Panc1 (cell line): Measurements from ENCODE around the gene TMTC2. TPM values are rescaled to one million over a fixed set of nuclear protein-coding genes. Genes with fewer than 3 reads are reported as not detected.

Experiments
- ATAC-seq: fragments of 200-7000 bp; cut with Tn5 transposase; 2 replicates; pipeline ENCODE4 v1.9.1; 2020; ENCODE audit warnings: mild to moderate bottlenecking, moderate library complexity
- BruUV-seq: library from RNA; stranded (reverse); fragments of 400-500 nt; replicated peaks from 2 replicates; lab custom pipeline; 2021; lab: Mats Ljungman, UMichigan
- CTCF ChIA-PET: fragments of 300-600 bp; sonication (Branson Sonifier 250); formaldehyde crosslinking; loops from one replicate; lab custom pipeline; 2022; ENCODE audit warnings: antibody characterized with exemption; lab: Charles Lee
- POLR2A ChIA-PET: fragments of 300-600 bp; sonication (Branson Sonifier 250); formaldehyde crosslinking; loops from one replicate; lab custom pipeline; 2022; ENCODE audit warnings: antibody characterized with exemption; lab: Charles Lee
- DNase-seq: peaks from one replicate; pipeline ENCODE4 v3.0.0-alpha.2; 2010; ENCODE audit warnings: low read depth, low spot score
- H3K27ac ChIP-seq: 2 replicates; pipeline ENCODE4 v1.5.1; 2011; ENCODE audit warnings: mild to moderate bottlenecking, low read length, inconsistent platforms
- H3K27me3 ChIP-seq: fragments of 200-500 bp; sonication (Bioruptor generic); 2 replicates; pipeline ENCODE4 v1.6.0; 2014; ENCODE audit warnings: low read length, inconsistent platforms; ENCODE audit not compliant: control insufficient read depth, insufficient read depth
- H3K36me3 ChIP-seq: fragments of 200-500 bp; sonication (Bioruptor generic); 2 replicates; pipeline ENCODE4 v1.5.1; 2014; ENCODE audit warnings: inconsistent platforms, mild to moderate bottlenecking, low read length, moderate library complexity; ENCODE audit not compliant: control insufficient read depth, insufficient read depth
- H3K4me1 ChIP-seq: 2 replicates; pipeline ENCODE4 v1.5.1; 2011; ENCODE audit warnings: inconsistent platforms, mild to moderate bottlenecking, low read length, moderate library complexity; ENCODE audit not compliant: control insufficient read depth, insufficient read depth
- H3K4me3 ChIP-seq, 2 experiments: 2 replicates each; pipeline ENCODE4 v1.5.1; 2011 to 2012; ENCODE audit warnings: low read depth in 2 of 2, low read length in 2 of 2, mild to moderate bottlenecking in 2 of 2, inconsistent platforms in 1 of 2, moderate library complexity in 1 of 2
- H3K9me3 ChIP-seq: fragments of 200-500 bp; sonication (Bioruptor generic); 2 replicates; pipeline ENCODE4 v1.5.1; 2014; ENCODE audit warnings: low read depth, mild to moderate bottlenecking, inconsistent platforms, low read length, moderate library complexity; ENCODE audit not compliant: control insufficient read depth, insufficient read depth
- POLR2AphosphoS5 ChIP-seq: IDR thresholded peaks from 2 replicates; pipeline ENCODE4 v1.6.1; 2012; ENCODE audit warnings: mild to moderate bottlenecking, low read depth, low read length, moderate library complexity
- REST ChIP-seq, 2 experiments: IDR thresholded peaks; 2 replicates each; pipeline ENCODE4 v1.6.1; 2011 to 2012; ENCODE audit warnings: low read depth in 2 of 2, control low read depth in 1 of 2, low read length in 1 of 2, mild to moderate bottlenecking in 1 of 2, moderate library complexity in 1 of 2; ENCODE audit not compliant: insufficient read depth in 1 of 2
- SIN3A ChIP-seq: IDR thresholded peaks from 2 replicates; pipeline ENCODE4 v1.6.1; 2012; ENCODE audit warnings: low read depth, mild to moderate bottlenecking, low read length, moderate library complexity, borderline replicate concordance; ENCODE audit not compliant: insufficient read depth
- TCF7L2 ChIP-seq: IDR thresholded peaks from 2 replicates; pipeline ENCODE4 v1.6.1; 2011; ENCODE audit warnings: mild to moderate bottlenecking, low read depth, low read length, inconsistent platforms
- in situ Hi-C: cut with HindIII; loops from 2 replicates; pipeline ENCODE4 v1.10.0; 2016; ENCODE audit warnings: low sequenced_read_pairs, low pct_unique_long_range_greater_than_20kb
- intact Hi-C: fragments of 100-400 bp; cut with micrococcal nuclease; formaldehyde crosslinking; loops from one replicate; pipeline ENCODE4 v1.10.0; 2022; ENCODE audit not compliant: unreplicated experiment
- total RNA-seq: library from RNA; stranded (reverse); gene quantifications from one replicate; pipeline ENCODE4 v1.2.1, GENCODE V29; 2021; ENCODE audit not compliant: unreplicated experiment
- TF ChIP-seq, protein P1 (sequence below): fragments of 450-650 bp; IDR thresholded peaks from 2 replicates; pipeline ENCODE4 v1.5.1; 2017; ENCODE audit warnings: mild to moderate bottlenecking

TMTC2 gene
- total RNA-seq, 1 experiment from 2014 or later: 5.7 TPM

GRCh38 chr12:82848845-82849244 lies 162.1 kb downstream of the TMTC2 start:
- ChIA-PET CTCF (no interaction called here), POLR2A (no interaction called here)
- intact Hi-C loops: no loop called here

GRCh38 chr12:82852529-82852928 lies 165.8 kb downstream of the TMTC2 start:
- H3K4me3 ChIP-seq: no peak overlapping the region
- intact Hi-C loops (no loop called here), in situ Hi-C loops (no loop called here)
- no TSS peak for BruUV-seq
- no peaks in the 10 kb centered on the region for H3K4me1 ChIP-seq
- H3K27ac ChIP-seq: no peak overlapping the region
- no peaks in the 10 kb centered on the region for H3K36me3 ChIP-seq
- no peak for DNase-seq
- TF ChIP-seq POLR2AphosphoS5 (no peak), TCF7L2 (no peak), REST (IDR thresholded peaks at IDR 0.05; ENCODE audit: insufficient read depth in 1 of 2, low read depth in 2 of 2, low read length in 1 of 2) (no peak), SIN3A (no peak)
- TF ChIP-seq, protein P1, sequence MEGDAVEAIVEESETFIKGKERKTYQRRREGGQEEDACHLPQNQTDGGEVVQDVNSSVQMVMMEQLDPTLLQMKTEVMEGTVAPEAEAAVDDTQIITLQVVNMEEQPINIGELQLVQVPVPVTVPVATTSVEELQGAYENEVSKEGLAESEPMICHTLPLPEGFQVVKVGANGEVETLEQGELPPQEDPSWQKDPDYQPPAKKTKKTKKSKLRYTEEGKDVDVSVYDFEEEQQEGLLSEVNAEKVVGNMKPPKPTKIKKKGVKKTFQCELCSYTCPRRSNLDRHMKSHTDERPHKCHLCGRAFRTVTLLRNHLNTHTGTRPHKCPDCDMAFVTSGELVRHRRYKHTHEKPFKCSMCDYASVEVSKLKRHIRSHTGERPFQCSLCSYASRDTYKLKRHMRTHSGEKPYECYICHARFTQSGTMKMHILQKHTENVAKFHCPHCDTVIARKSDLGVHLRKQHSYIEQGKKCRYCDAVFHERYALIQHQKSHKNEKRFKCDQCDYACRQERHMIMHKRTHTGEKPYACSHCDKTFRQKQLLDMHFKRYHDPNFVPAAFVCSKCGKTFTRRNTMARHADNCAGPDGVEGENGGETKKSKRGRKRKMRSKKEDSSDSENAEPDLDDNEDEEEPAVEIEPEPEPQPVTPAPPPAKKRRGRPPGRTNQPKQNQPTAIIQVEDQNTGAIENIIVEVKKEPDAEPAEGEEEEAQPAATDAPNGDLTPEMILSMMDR: no peak
- ChIA-PET POLR2A (no interaction called here), CTCF (no interaction called here)
- H3K9me3 ChIP-seq: no peaks in the 10 kb centered on the region
- no peaks in the 10 kb centered on the region for H3K27me3 ChIP-seq
- ATAC-seq: no peak

More at GRCh38 chr12:82848845-82849244, 162.1 kb downstream of the TMTC2 start:
- Histone ChIP-seq H3K9me3 (no peaks in the 10 kb centered on the region), H3K4me1 (no peaks in the 10 kb centered on the region), H3K4me3 (no peak overlapping the region), H3K27ac (no peak overlapping the region), H3K27me3 (no peaks in the 10 kb centered on the region), H3K36me3 (no peaks in the 10 kb centered on the region)
- in situ Hi-C loops: no loop called here
- DNase-seq: no peak
- no TSS peak for BruUV-seq
- no peak for TF ChIP-seq POLR2AphosphoS5
- no peak for TF ChIP-seq SIN3A
- no peak for ATAC-seq

DNA sequence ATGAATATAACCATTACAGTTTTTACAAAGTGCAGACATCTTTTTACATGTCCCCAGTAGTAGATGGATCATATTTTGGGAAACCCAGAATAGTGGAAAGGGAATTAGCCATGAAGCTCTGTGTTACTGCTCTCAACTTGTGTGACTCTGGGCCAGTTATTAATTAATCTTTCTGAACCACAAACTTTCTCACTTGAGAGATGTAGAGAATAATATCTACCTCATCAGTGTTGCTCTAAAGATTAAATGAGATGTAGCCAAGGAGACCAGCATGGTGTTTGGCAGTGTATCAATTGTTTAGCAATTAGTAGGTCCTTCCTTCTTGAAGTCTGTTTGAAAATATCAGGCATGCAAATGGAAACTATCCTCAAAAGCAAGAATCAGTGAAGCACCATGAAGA lies 169.2 kb downstream of the TMTC2 start:
- Histone ChIP-seq H3K27me3 (no peaks in the 10 kb centered on the region), H3K27ac (no peak overlapping the region), H3K4me1 (no peaks in the 10 kb centered on the region), H3K9me3 (no peaks in the 10 kb centered on the region), H3K36me3 (no peaks in the 10 kb centered on the region), H3K4me3 (no peak overlapping the region)
- no TSS peak for BruUV-seq
- intact Hi-C loops (no loop called here), in situ Hi-C loops (no loop called here)
- DNase-seq (no peak), ATAC-seq (no peak)
- ChIA-PET CTCF (no interaction called here), POLR2A (no interaction called here)
- no peak for TF ChIP-seq POLR2AphosphoS5
